HG03060 (cell line): ENCODE data around the gene PRR23E.

ENCODE experiments used
- ATAC-seq: cut with Tn5 transposase; IDR thresholded peaks from one replicate; pipeline ENCODE4 v1.9.1; 2021; ENCODE audit warnings: low read depth, moderate number of reproducible peaks; ENCODE audit not compliant: unreplicated experiment

PRR23E gene

DNA sequence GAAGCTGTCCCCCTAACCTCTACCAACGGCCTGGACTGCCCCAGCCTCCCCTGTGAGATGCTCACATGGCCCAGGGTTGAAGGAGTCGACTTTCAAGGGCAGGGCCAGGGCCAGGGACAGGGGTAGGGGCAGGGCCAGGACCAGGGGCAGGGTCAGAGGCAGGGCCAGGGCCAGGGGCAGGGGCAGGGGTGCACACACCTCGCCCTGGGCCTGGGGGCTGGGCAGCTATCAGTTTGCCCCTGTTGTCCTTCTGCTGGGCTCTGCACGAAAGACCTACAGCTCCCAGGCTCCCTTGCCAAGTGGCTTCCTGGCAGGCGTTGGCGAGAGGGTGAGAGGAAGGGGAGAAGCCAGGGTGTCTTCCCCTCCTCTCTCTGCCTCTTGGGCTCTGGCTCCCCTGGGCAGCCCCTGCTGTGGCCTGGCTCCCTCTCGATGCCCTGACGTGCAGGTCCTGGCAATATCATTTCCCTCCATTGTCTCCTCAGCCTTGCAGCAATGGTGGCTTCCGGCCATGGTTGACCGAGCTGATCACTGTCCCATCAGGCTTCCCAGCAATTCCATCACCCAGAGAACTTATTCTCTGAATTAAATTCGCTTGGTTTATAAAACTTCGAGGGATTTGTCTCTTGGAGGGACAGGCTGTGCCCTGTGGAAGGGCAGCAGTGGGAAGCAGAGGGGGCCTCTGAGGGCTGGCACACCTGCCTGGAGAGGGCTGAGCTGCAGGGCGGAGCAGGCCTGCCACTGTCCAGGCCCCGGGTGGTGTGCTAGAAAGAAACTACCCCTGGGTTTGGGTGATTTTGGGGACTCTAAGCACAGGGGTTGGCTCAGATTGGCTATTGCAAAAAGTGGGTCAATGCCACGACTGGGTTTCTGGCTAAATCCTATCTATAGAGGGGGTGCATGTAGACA is 13.9 kb downstream of the PRR23E start:
- no peak for ATAC-seq

DNA sequence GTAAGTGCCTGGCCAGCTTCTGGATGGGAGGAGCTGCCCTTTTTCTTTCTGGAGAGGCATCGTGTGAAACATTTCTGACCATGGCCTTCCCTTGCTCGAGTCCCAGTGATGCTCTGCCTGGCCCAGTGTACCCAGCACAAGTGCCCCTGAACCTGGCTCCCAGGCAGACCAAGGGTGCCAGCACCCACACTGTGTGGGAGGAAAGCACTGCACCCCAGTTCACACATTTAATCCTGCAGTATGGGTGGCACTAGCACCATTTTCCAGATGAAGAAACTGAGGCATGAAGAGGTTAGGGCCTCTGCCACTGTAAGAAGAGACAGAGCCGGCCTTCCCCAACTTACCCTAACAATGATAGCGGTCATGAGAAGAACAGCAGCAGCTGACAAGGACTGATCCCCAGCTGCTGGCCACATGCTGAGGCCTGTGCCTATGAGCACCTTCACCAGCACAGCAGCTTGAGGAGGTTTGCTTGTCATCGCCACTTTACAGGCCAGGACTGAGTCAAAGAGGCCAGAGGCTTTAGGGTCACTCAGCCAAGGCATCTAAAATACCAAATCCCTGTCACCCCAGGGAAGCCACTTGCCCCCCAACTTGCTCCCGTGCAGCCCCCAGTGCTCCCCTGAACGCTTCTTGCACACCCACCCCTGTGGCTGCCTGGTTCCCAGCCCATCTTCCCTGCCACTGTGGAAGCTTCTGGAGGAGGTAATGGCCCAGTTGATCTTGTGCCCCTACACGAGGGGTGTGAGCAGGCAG is 15.0 kb downstream of the PRR23E start:
- no peak for ATAC-seq

DNA sequence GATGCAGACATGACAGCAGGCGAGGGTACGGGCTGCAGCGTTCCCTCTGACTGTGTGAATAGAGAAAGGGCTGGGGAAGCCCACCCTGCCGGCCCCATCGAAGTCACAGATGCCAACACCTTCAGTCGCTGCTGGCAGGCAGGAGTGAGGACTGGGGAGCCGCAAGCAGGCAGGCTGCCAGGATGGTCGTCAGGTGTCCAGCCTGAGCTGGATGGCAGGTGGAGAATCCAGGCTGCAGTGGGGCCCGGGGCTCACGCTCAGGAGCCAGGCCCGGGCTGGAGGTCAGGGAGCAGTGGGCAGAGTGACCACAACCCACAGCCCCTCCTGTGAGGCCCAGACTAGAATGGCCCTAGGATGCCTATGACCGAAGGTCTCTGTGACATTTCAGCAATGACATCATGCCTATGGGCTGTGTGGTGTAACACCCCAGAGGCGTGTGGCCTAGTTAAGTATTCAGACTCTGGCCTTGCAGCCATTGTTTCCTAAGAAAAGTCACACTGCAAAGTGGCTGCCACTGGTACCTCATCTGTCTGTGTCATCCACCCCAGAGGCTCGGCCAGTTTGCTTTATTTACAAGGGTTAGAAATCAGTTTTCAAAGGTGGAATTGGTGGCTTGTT is 15.7 kb downstream of the PRR23E start:
- no peak for ATAC-seq

DNA sequence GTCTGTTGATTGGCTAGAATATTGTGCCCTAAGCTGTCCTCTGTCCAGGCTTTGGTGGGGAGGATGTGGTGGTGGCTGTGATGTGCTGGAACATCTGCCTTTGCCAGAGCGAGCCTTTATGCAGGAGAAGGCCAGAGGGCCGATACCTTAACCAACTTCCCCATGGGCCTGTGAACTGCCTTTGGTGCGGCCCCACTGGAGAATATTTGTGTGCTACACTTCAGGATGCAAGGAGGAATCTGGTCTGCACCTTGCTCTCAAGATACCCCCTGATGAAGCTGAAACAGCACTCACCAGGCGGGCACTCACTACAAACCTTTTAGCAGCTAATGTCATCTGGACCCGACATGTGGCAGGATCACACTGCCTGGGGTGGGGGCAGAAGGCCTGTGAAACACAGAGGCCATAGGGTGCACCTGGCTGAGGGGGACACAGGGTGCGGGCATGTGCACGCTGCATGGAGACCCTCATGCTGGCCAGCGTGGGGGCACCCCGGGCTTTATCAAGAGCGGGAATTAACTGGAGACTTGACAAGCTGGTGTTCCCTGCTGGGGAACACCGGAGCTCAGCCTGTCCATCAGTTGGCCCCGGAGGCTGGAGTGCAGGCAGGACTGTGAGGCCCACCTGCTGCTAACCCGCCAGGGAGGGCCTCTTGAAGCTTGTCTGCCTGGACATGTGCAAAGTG is 16.4 kb downstream of the PRR23E start:
- ATAC-seq = no peak

- no peak for ATAC-seq
These were observed 17.1 kb downstream of the PRR23E start for GRCh38 chr3:127209840-127210653.

GRCh38 chr3:127210654-127210943 is 17.7 kb downstream of the PRR23E start:
- ATAC-seq = no peak

GRCh38 chr3:127211118-127212060 is 18.5 kb downstream of the PRR23E start:
- ATAC-seq = no peak

DNA sequence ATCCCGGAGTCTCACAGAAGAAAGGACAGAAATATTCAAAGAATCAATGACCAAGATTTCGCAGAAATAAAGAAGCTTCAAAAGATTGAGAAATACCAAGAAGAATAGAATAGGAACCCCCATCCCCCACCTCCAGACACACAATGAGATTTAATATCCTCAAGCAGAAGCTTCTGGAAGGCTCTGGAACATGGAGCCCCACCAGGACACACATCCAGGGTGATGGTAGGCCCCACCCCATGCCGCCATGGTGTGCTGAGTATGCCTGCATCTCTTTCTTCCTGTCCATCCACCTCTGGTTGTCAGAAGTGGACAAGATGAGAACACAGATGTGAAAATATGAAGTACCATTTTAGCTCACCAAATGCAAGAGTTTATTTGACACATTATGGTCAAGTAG is 19.3 kb downstream of the PRR23E start:
- no peak for ATAC-seq

GRCh38 chr3:127212711-127213110 is 19.8 kb downstream of the PRR23E start:
- no peak for ATAC-seq

DNA sequence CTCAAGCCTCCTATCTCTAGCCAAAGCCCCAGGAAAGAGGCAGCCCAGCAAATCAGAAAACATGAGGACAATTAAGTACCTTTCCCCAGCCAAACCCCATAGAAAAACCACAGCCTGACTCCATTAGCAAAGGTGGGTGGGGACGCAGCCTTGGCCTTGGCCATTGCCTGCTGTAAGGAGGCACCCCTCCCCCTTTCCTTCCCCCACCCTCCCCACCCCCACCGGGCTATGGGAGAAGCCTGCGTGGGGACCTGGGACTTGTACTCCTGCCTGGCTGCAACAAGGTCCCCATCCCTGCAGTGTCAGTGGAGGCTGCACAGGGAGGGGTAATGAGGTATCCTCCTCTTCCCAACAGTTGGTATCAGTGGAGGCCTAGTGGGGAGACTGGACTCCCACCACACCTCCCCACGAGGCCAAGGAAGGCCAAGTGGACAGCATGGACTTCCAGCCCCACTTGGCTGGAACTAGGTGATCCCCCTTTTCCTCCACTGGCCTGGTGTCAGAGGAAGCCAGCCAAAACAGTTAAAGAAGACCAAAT is 20.5 kb downstream of the PRR23E start:
- no peak for ATAC-seq

DNA sequence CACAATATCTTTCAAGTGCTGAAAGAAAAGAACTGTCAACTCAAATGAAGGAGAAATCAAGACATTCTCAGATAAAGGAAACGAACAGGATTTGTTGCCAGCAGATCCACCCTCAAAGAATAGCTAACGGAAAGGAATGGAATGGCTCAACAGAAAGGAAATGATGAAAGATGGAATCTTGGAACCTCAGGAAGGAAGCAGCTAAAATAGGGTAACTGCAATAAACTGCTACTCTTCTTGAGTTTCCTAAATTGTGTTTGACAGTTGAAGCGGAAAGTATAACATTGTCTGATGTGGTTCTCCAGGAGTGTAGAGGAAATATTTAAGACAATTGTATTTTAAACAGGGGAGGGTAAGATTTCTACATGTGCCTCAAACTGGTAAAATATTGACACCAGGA is 22.0 kb downstream of the PRR23E start:
- no peak for ATAC-seq

- ATAC-seq = no peak
These were observed 22.9 kb downstream of the PRR23E start for GRCh38 chr3:127215714-127216414.

GRCh38 chr3:127216415-127217261 is 23.7 kb downstream of the PRR23E start:
- no peak for ATAC-seq

- ATAC-seq = no peak
These were observed 24.9 kb downstream of the PRR23E start for GRCh38 chr3:127217596-127218453.

- ATAC-seq = no peak
These were observed 25.6 kb downstream of the PRR23E start for GRCh38 chr3:127218454-127218922.

DNA sequence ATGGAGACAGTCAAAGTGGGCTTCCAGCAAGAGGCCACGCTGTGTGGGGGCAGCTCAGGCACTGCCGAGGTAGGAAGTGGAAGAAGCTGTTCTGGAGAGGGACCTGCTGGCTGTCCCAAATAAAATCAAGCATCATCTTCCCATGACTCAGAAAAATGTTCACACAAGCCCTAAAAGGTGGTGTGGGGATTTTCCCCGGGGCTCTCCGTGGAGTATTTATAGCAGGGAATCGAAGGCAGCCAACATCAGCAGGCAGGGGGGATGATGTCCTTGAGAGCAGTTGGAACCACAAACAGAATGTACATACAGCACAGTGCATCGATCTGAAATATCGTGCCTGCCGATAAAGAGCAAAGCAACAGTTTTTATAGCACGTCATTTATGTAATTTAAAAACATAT is 27.6 kb downstream of the PRR23E start:
- ATAC-seq = no peak
